ENCODE measurements around the gene SIPA1L3.

The SIPA1L3 gene

DNA sequence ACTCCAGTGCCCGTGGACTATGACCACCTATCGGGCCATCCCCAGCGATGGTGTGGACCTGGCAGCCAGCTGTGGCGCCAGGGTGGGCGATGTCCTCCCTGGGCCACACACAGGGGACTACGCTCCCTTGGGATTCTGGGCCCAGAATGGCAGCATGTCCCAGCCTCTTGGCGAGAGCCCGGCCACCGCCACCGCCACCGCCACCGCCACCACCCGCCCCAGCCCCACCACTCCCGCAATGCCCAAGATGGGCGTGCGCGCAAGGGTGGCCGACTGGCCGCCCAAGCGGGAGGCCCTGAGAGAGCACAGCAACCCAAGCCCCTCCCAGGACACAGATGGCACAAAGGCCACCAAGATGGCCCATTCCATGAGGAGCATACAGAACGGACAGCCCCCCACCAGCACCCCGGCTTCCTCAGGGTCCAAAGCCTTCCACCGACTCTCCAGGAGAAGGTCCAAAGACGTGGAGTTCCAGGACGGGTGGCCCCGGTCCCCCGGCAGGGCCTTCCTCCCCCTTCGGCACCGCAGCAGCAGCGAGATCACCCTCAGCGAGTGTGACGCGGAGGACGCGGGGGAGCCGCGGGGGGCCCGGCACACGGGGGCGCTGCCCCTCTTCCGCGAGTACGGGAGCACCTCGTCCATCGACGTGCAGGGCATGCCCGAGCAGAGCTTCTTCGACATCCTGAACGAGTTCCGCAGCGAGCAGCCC is 174.7 kb downstream of the SIPA1L3 start:
- no peak for DNase-seq (ENCODE audit: low read depth)
- TF ChIP-seq, protein P1, sequence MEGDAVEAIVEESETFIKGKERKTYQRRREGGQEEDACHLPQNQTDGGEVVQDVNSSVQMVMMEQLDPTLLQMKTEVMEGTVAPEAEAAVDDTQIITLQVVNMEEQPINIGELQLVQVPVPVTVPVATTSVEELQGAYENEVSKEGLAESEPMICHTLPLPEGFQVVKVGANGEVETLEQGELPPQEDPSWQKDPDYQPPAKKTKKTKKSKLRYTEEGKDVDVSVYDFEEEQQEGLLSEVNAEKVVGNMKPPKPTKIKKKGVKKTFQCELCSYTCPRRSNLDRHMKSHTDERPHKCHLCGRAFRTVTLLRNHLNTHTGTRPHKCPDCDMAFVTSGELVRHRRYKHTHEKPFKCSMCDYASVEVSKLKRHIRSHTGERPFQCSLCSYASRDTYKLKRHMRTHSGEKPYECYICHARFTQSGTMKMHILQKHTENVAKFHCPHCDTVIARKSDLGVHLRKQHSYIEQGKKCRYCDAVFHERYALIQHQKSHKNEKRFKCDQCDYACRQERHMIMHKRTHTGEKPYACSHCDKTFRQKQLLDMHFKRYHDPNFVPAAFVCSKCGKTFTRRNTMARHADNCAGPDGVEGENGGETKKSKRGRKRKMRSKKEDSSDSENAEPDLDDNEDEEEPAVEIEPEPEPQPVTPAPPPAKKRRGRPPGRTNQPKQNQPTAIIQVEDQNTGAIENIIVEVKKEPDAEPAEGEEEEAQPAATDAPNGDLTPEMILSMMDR (IDR thresholded peaks at IDR 0.05; ENCODE audit: control insufficient read depth, insufficient read depth, low read depth, low read length, missing control alignments): no peak

DNA sequence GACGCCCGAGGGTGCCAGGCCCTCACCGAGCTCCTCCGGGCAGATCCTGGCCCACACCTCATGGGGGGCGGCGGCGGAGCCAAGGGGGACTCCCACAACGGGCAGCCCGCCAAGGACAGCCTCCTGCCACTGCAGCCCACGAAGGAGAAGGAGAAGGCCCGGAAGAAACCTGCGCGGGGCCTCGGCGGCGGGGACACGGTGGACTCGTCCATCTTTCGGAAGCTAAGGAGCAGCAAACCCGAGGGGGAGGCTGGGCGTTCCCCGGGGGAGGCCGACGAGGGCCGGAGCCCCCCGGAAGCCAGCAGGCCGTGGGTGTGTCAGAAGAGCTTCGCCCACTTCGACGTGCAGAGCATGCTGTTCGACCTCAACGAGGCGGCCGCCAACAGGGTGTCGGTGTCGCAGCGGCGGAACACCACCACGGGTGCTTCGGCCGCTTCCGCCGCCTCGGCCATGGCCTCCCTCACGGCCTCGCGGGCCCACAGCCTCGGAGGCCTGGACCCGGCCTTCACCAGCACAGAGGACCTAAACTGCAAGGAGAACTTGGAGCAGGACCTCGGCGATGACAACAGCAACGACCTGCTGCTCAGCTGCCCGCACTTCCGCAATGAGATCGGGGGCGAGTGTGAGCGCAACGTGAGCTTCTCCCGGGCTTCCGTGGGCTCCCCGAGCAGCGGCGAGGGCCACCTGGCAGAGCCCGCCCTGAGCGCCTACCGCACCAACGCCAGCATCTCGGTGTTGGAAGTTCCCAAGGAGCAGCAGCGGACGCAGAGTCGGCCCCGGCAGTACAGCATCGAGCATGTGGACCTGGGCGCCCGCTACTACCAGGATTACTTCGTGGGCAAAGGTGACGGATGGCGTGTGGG is 175.5 kb downstream of the SIPA1L3 start:
- H3K4me3 ChIP-seq (ENCODE audit: control insufficient read depth, low read depth, low read length): no peak overlapping the region
- TF ChIP-seq, protein P1 (IDR thresholded peaks at IDR 0.05; ENCODE audit: control insufficient read depth, insufficient read depth, low read depth, low read length, missing control alignments): no peak
- DNase-seq (ENCODE audit: low read depth): no peak

More for the DNA sequence above, 174.7 kb downstream of the SIPA1L3 start:
- H3K4me3 ChIP-seq (ENCODE audit: control insufficient read depth, low read depth, low read length): no peak overlapping the region

DNA sequence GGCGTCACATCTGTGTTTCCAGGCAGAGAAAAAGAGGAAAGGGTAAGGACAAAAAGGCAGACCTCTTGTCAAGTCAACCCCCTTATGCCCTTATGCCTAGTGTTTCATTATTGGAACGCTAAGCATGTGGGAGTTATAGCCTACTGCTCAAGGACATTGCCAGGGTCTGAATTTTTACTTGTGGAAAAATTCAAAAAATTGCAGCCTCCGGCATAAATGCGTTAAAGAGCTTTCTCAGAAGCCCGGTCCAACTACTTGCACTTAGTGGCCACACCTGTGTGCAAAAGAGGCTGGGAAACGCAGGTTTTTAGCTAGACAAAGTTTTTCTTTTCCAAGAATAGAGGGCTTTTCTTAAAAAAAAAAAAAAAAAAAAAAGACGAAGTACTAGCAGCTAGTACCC is 177.2 kb downstream of the SIPA1L3 start:
- no peak overlapping the region for H3K4me3 ChIP-seq (ENCODE audit: control insufficient read depth, low read depth, low read length)
- TF ChIP-seq, protein P1 (IDR thresholded peaks at IDR 0.05; ENCODE audit: control insufficient read depth, insufficient read depth, low read depth, low read length, missing control alignments): no peak
- no peak for DNase-seq (ENCODE audit: low read depth)

DNA sequence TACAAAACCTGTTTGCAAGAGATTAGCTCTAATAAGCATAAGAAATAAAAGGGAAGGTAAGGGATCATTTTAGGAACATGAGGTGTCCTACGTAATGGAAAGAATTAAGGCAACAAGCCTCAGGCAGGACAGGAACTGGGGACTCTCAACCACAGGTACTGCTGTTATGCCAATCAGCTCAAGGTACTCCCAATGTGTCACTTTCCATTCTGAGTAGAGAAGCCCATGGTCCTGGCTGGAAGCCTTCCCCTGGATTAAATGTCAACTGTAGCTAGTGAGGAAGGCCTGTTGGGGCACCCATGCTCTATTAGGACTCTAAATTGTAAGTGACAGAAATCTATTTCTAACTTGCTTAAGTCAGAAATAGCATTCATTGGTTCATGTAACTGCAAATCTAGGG is 182.4 kb downstream of the SIPA1L3 start:
- no peak for DNase-seq (ENCODE audit: low read depth)
- H3K4me3 ChIP-seq (ENCODE audit: control insufficient read depth, low read depth, low read length): no peak overlapping the region
- TF ChIP-seq, protein P1 (IDR thresholded peaks at IDR 0.05; ENCODE audit: control insufficient read depth, insufficient read depth, low read depth, low read length, missing control alignments): no peak

DNA sequence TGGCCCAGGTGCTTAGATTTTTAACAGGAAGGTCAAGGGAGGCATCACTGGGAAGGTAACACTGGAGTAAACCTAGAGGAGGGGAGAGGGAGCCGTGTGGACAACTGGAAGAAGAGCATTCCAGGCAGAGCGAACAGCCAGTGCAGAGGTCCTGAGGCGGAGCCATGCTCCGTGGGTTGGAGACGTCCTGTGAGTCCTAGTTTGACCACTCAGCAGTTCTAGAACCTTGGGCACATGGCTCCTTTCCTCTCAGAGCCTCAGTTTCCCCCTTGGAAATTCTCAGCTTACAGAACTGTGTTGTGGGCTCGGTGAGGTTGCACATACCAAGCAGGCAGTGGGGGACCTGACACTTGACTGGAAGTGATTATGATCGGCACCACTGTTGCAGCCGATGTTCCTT is 186.1 kb downstream of the SIPA1L3 start:
- DNase-seq (ENCODE audit: low read depth): no peak

DNA sequence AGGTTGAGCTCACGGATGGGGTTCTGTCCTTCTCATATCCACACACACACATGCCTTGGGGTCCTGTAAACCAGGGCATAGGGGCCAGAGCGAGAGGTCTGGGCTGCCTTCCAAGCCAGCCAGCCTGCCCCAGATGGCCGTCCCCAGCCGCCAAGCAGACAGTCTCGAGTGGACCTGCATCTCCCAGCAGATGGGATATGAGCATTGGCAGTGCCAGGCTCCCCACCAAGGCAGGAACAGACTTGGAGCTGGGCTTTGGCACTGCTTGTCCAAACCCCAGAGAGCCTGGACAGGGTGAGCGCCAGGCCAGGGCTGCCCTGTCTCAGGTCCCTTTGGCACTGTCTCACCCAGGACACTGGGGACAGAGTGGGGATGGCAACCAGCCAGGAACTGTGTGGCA is 186.6 kb downstream of the SIPA1L3 start:
- H3K4me3 ChIP-seq (ENCODE audit: control insufficient read depth, low read depth, low read length): no peak overlapping the region
- TF ChIP-seq, protein P1 (IDR thresholded peaks at IDR 0.05; ENCODE audit: control insufficient read depth, insufficient read depth, low read depth, low read length, missing control alignments): no peak
- no peak for DNase-seq (ENCODE audit: low read depth)

More for the DNA sequence above, 186.1 kb downstream of the SIPA1L3 start:
- TF ChIP-seq, protein P1 (IDR thresholded peaks at IDR 0.05; ENCODE audit: control insufficient read depth, insufficient read depth, low read depth, low read length, missing control alignments): no peak
- H3K4me3 ChIP-seq (ENCODE audit: control insufficient read depth, low read depth, low read length): no peak overlapping the region

All from AG09309 (cell line).